Activated naive CD8-positive, alpha-beta T cell treated with anti-CD3 and anti-CD28 coated beads, Interleukin-2, amount 10 ng/mL, durations not matched to agents 7 days and 5 days (primary cell): ENCODE data around the gene PRSS36. TPM values are rescaled to one million over a fixed set of nuclear protein-coding genes. Genes with fewer than 3 reads are reported as not detected.

Experiments used
- ATAC-seq: fragments of 150-1000 bp; cut with Tn5 transposase; one replicate; pipeline ENCODE4 v1.10.0; 2021; ENCODE audit warnings: low read depth, moderate library complexity
- POLR2A ChIA-PET: fragments of 350-600 bp; sonication (Branson Sonifier 250); formaldehyde crosslinking; loops from one replicate; lab custom pipeline; 2021; ENCODE audit warnings: antibody characterized with exemption; lab: Charles Lee
- DNase-seq: peaks from one replicate; pipeline ENCODE4 v3.0.0; 2021
- H3K27ac Mint-ChIP-seq: one replicate; pipeline ENCODE4 v1.8.0; 2022; ENCODE audit warnings: mild to moderate bottlenecking, mixed read lengths
- H3K27me3 Mint-ChIP-seq: one replicate; pipeline ENCODE4 v1.8.0; 2022; ENCODE audit warnings: mild to moderate bottlenecking, moderate library complexity, mixed read lengths
- H3K36me3 Mint-ChIP-seq: one replicate; pipeline ENCODE4 v1.8.0; 2021; ENCODE audit warnings: mild to moderate bottlenecking, mixed read lengths
- H3K4me1 Mint-ChIP-seq: one replicate; pipeline ENCODE4 v1.8.0; 2021; ENCODE audit warnings: mixed read lengths
- H3K4me3 Mint-ChIP-seq: one replicate; pipeline ENCODE4 v1.8.0; 2022; ENCODE audit warnings: mild to moderate bottlenecking, moderate library complexity, mixed read lengths
- H3K9me3 Mint-ChIP-seq: one replicate; pipeline ENCODE4 v1.8.0; 2021; ENCODE audit warnings: mixed read lengths
- total RNA-seq, 2 experiments: library from RNA; stranded (reverse); gene quantifications; one replicate each; pipeline ENCODE4 v1.2.3, GENCODE V29; 2021

Gene PRSS36
- total RNA-seq, 2 experiments from 2014 or later: 0.31 to 1.1 TPM

DNA sequence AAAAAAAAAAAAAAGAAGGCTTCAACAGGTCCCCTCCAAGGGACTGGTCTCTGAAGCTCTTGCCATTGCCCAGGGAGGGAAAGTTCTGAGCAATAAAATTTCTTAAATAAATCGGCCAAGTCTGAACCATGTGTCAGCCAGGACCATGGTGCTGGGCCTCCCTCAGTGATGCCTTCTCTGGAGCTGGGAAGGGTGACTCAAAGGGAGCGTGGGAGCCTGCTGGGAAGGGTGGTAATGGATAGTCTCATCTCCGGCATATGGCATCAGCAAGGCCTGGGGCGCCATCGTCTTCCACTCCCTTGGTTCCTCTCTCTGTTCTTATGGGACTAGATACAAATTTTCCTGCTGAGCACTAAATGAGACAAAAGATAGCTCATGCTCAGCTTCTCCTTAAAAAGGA, 57.5 kb downstream of the PRSS36 start:
- Mint-ChIP-seq H3K4me3 (no peak overlapping the region), H3K27me3 (no peaks in the 10 kb centered on the region), H3K4me1 (peaks cover 20% of the 10 kb centered on the region), H3K36me3 (peaks cover 4% of the 10 kb centered on the region), H3K27ac (peak overlapping the region; percentile 45), H3K9me3 (no peaks in the 10 kb centered on the region)
- no peak for ATAC-seq
- POLR2A ChIA-PET: interaction anchor here (0.6 to 2.1 kb wide), 4 partner anchors 16 to 952 kb away, joined by 3 to 7 read pairs (median 5); partner anchors contain the start of genes ZNF646 and ZNF668
- no peak for DNase-seq

DNA sequence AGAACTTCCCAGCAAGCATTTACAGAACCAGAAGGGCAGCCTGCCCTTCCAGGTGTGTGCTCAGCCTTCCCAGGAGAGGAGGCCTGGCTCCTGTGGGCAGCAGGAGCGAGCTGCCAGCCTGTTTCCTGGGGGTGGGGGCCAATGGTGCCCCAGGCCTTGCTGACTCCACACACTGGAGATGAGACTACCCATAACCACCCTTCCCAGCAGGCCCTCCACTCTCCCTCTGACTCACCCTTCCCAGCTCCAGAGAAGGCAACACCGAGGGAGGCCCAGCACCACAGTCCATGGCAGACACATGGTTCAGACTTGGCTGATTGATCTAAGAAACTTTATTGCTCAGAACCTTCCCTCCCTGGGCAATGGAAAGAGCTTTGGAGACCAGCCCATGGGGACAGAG, 59.3 kb downstream of the PRSS36 start:
- ATAC-seq (no peak), DNase-seq (no peak)
- H3K36me3 Mint-ChIP-seq: peaks cover 7% of the 10 kb centered on the region
- peaks cover 16% of the 10 kb centered on the region for H3K4me1 Mint-ChIP-seq
- no peak overlapping the region for H3K4me3 Mint-ChIP-seq
- no peaks in the 10 kb centered on the region for H3K9me3 Mint-ChIP-seq
- no peak overlapping the region for H3K27ac Mint-ChIP-seq
- H3K27me3 Mint-ChIP-seq: no peaks in the 10 kb centered on the region
- POLR2A ChIA-PET: no interaction called here

DNA sequence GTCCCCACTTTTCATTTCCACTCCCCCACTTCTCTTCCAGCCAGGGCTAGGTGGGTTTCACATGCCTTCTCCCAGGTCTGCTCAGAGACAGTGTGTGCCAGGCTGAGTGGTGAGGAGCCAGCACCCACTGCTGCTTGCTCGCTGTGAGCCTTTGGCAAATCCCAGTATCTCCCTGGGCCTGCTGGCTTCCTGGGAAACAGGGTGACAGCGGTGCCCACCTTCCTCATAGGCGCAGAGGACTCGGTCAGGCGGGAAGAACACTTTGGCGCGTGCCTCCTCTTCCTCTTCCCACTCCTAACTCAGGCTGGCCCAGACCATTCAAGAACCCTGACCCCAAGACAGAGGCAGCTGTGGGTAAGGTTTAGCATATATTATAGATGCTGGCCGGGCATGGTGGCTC, 60.7 kb downstream of the PRSS36 start:
- H3K4me3 Mint-ChIP-seq: no peak overlapping the region
- no peaks in the 10 kb centered on the region for H3K27me3 Mint-ChIP-seq
- H3K27ac Mint-ChIP-seq: no peak overlapping the region
- DNase-seq (no peak), ATAC-seq (no peak)
- POLR2A ChIA-PET: no interaction called here
- peaks cover 13% of the 10 kb centered on the region for H3K4me1 Mint-ChIP-seq
- peaks cover 7% of the 10 kb centered on the region for H3K36me3 Mint-ChIP-seq
- no peaks in the 10 kb centered on the region for H3K9me3 Mint-ChIP-seq

Other genes starting within 250 kb of the PRSS36 start
- gene FBXL19, start 226.5 kb downstream of the PRSS36 start, total RNA-seq: 10 to 100 TPM; 20.1 to 24.4 TPM
- 10 to 100 TPM; 24.6 to 25.8 TPM for gene ORAI3, start 201.0 kb downstream of the PRSS36 start, total RNA-seq
- 10 to 100 TPM; 27.6 to 33.4 TPM for gene SETD1A, start 192.3 kb downstream of the PRSS36 start, total RNA-seq
- 10 to 100 TPM in 1 of 2 experiments, 1 to 10 TPM in 1; 8.5 to 10.9 TPM for gene HSD3B7, start 164.9 kb downstream of the PRSS36 start, total RNA-seq
- gene STX1B, start 139.4 kb downstream of the PRSS36 start, total RNA-seq: 1 to 10 TPM; 3.1 to 3.5 TPM
- gene STX4, start 116.5 kb downstream of the PRSS36 start, total RNA-seq: 10 to 100 TPM; 82.8 to 84.8 TPM
- gene ZNF668, start 75.8 kb downstream of the PRSS36 start, total RNA-seq: 10 to 100 TPM; 17.9 to 20.5 TPM
- 10 to 100 TPM; 37.3 to 38.7 TPM for gene ZNF646, start 75.6 kb downstream of the PRSS36 start, total RNA-seq
- 10 to 100 TPM; 10.4 to 10.9 TPM for gene PRSS53, start 61.1 kb downstream of the PRSS36 start, total RNA-seq
- 10 to 100 TPM; 79.4 to 80.4 TPM for gene VKORC1, start 55.3 kb downstream of the PRSS36 start, total RNA-seq
- 10 to 100 TPM; 35.8 to 37.0 TPM for gene BCKDK, start 41.7 kb downstream of the PRSS36 start, total RNA-seq
- gene KAT8, start 32.4 kb downstream of the PRSS36 start, total RNA-seq: 10 to 100 TPM; 66.5 to 72.9 TPM
- not detected for gene PRSS8, start 14.3 kb downstream of the PRSS36 start, total RNA-seq
- 100 to 1,000 TPM; 540 to 618 TPM for gene FUS, start 30.1 kb upstream of the PRSS36 start, total RNA-seq
- gene PYCARD, start 52.7 kb upstream of the PRSS36 start, total RNA-seq: 10 to 100 TPM; 82.3 to 87.0 TPM
- not detected for gene TRIM72, start 64.1 kb upstream of the PRSS36 start, total RNA-seq
- gene PYDC1, start 67.1 kb upstream of the PRSS36 start, total RNA-seq: not detected
- gene ITGAM, start 109.9 kb upstream of the PRSS36 start, total RNA-seq: 1 to 10 TPM; 8.3 to 8.9 TPM
- gene ITGAX, start 205.1 kb upstream of the PRSS36 start, total RNA-seq: 10 to 100 TPM; 26.4 to 26.7 TPM
- gene ITGAD, start 243.3 kb upstream of the PRSS36 start, total RNA-seq: under 1 TPM; 0.09 to 0.28 TPM